Measurements from ENCODE around the gene GORAB. TPM values are rescaled to one million over a fixed set of nuclear protein-coding genes. Genes with fewer than 3 reads are reported as not detected.

Gene GORAB
- total RNA-seq, 2 donors from 2014 or later: 13.8 to 14.9 TPM

DNA sequence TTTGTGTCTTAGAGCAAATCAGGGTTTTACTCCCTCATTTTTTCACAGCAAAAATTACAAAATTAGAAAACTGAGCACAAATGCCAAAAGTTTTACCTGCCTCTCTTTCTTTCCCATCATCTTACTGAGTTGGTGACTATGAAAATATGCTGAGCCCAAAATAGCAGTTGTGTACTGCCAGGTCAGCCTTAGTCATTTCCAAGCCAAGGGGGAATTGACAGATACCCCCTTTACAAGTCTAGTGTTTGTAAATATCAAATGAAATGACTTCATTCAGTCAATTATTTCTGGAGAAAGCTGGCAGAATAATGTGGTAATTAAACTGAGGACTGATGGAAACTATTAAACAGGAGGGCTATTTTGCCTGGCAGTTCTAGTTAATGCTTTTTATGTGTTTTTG is 11.4 kb upstream of the GORAB start:
- no peak overlapping the region for H3K27ac Mint-ChIP-seq
- H3K4me1 Mint-ChIP-seq (ENCODE audit: low read depth): no peaks in the 10 kb centered on the region
- DNase-seq (no peak), ATAC-seq (replicated peaks in 1 of 2) (no peak)
- H3K4me3 Mint-ChIP-seq: no peak overlapping the region
- no peaks in the 10 kb centered on the region for H3K9me3 Mint-ChIP-seq
- no peaks in the 10 kb centered on the region for H3K36me3 Mint-ChIP-seq (ENCODE audit: insufficient read depth in 2 of 2)
- peaks cover 28% of the 10 kb centered on the region for H3K27me3 Mint-ChIP-seq (ENCODE audit: low read depth)

DNA sequence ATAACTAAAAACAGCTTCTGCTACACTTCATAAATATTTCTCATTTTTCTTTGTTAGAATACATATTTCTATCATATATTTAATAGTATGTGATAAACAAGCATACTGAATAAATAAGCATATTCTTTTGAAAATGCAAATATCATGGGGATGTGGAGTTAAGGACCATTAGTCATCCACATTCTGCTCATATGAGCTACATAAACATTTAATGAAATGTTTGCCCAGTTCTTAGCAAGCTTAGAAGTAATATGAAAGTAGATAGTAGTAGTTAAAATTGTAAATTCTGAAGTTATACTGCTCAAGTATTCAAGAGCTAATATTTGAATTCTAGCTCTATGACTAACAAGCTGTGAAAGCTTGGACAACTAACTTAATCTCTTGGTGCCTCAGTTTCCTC is 10.1 kb upstream of the GORAB start:
- Mint-ChIP-seq H3K9me3 (no peaks in the 10 kb centered on the region), H3K4me3 (no peak overlapping the region), H3K27me3 (ENCODE audit: low read depth) (peaks cover 28% of the 10 kb centered on the region)

DNA sequence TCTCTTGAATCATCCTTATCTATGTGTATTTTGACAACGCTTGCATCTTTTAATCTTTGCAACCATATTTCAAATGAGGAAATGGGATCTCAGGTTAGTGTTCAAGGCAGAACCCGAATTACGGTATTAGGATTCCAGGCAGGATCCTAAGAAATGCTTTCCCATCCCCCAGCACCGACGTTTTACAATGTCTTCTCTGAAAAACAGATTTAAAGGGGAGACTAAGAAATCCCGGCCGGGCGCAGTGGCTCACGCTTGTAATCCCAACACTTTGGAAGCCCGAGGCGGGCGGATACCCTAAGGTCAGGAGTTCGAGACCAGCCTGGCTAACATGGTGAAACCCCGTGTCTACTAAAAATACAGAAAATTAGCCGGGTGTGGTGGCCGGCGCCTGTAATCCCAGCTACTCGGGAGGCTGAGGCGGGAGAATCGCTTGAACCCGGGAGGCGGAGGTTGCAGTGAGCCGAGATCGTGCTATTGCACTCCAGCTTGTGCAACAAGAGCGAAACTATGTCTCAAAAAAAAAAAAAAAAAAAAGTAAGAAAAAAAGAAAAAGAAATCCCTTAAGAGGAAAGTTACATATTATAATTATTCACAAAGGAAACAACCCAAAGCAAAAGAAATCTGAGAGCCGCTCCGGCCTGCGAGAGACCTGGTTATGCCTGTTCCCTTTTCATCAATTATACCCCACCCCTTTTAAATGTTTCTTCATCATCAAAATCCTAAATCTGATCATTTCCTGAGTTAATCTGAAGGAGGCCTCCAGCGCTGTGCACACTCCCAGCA is 801 bp upstream of the GORAB start:
- peak in 1 of 2 donors; percentile 3 for DNase-seq
- H3K4me3 Mint-ChIP-seq: no peak overlapping the region
- no peaks in the 10 kb centered on the region for H3K27me3 Mint-ChIP-seq (ENCODE audit: low read depth)
- H3K27ac Mint-ChIP-seq: no peak overlapping the region
- H3K9me3 Mint-ChIP-seq: no peaks in the 10 kb centered on the region
- peaks cover 13% of the 10 kb centered on the region for H3K4me1 Mint-ChIP-seq (ENCODE audit: low read depth)
- H3K36me3 Mint-ChIP-seq (ENCODE audit: insufficient read depth in 2 of 2): peaks cover 2 to 4% of the 10 kb centered on the region in 2 donors
- no peak for ATAC-seq (replicated peaks in 1 of 2)

More for the DNA sequence above, 10.1 kb upstream of the GORAB start:
- H3K4me1 Mint-ChIP-seq (ENCODE audit: low read depth): no peaks in the 10 kb centered on the region
- no peaks in the 10 kb centered on the region for H3K36me3 Mint-ChIP-seq (ENCODE audit: insufficient read depth in 2 of 2)
- DNase-seq: no peak
- no peak overlapping the region for H3K27ac Mint-ChIP-seq
- no peak for ATAC-seq (replicated peaks in 1 of 2)

DNA sequence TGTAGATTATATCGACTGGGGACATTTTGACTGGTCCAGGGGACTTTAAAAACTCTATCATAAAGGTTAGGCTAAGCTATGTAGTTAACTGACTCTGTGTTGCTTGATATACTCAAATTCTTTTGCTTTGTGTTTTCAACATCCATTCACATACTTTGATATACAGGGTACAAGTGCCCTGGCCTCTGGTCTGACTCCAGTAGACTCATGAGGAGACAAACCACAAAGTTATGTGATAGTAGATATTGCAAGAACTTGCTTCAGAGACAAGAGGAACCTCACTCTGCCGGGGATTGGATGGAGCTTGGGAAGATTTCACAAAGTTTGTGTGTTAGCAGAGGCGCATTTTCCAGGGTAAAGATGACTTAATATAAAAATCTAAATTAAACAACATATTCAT is 1.3 kb downstream of the GORAB start:
- DNase-seq (no peak), ATAC-seq (replicated peaks in 1 of 2) (no peak)
- H3K9me3 Mint-ChIP-seq: no peaks in the 10 kb centered on the region
- peaks cover 4% of the 10 kb centered on the region in 2 donors for H3K36me3 Mint-ChIP-seq (ENCODE audit: insufficient read depth in 2 of 2)
- peaks cover 18% of the 10 kb centered on the region for H3K4me1 Mint-ChIP-seq (ENCODE audit: low read depth)
- no peak overlapping the region for H3K4me3 Mint-ChIP-seq
- no peak overlapping the region for H3K27ac Mint-ChIP-seq
- H3K27me3 Mint-ChIP-seq (ENCODE audit: low read depth): no peaks in the 10 kb centered on the region

DNA sequence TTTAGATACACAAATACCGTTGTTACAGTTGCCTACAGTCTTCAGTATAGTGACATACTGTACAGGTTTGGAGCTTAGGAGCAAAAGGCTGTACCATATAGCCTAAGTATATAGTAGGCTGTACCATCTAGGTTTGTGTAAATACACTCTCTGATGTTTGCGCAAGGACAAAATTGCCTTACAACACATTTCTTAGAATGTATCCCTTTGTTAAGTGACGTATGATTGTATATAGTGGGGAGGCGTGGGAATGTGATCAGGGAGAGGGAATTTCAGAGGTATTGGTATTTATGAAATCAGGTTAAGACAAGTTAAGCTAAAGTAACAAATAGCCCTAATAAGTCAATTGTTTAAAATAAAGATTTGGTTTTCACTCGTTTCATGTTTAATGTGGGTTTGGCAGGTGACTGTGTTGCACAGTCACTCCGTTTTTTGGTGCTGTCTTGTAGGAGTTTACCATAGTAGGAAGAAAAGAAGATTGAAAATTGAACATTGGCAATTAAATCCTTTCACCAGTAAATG is 2.7 kb downstream of the GORAB start:
- peaks cover 18% of the 10 kb centered on the region for H3K4me1 Mint-ChIP-seq (ENCODE audit: low read depth)
- peaks cover 4 to 7% of the 10 kb centered on the region in 2 donors for H3K36me3 Mint-ChIP-seq (ENCODE audit: insufficient read depth in 2 of 2)

DNA sequence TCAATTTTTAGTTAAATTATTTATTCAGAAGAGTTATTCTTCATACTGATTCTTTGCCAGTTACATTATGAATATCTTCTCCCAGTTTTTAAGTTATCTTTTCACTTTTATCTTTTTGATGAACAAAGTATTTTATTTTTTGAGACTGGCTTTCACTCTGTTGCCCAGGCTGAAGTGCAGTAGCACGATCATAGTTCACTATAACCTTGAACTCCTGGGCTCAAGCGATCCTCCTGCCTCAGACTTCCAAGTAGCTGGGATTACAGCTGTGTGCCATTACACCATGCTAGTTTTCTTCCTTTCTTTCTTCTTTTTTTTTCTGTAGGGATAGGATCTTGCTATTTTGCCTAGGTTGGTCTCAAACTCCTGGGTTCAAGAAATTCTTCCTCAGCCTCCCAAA is 3.5 kb downstream of the GORAB start:
- H3K27me3 Mint-ChIP-seq (ENCODE audit: low read depth): no peaks in the 10 kb centered on the region
- H3K36me3 Mint-ChIP-seq (ENCODE audit: insufficient read depth in 2 of 2): peaks cover 5 to 13% of the 10 kb centered on the region in 2 donors
- peaks cover 18% of the 10 kb centered on the region for H3K4me1 Mint-ChIP-seq (ENCODE audit: low read depth)
- ATAC-seq (replicated peaks in 1 of 2) (no peak), DNase-seq (no peak)
- H3K4me3 Mint-ChIP-seq: no peak overlapping the region
- no peaks in the 10 kb centered on the region for H3K9me3 Mint-ChIP-seq
- no peak overlapping the region for H3K27ac Mint-ChIP-seq

More for the DNA sequence above, 2.7 kb downstream of the GORAB start:
- no peak for DNase-seq
- Mint-ChIP-seq H3K4me3 (peak overlapping the region in 1 of 2 donors; percentile 1), H3K9me3 (no peaks in the 10 kb centered on the region), H3K27me3 (ENCODE audit: low read depth) (no peaks in the 10 kb centered on the region), H3K27ac (peak overlapping the region; percentile 42)
- ATAC-seq (replicated peaks in 1 of 2): no peak

DNA sequence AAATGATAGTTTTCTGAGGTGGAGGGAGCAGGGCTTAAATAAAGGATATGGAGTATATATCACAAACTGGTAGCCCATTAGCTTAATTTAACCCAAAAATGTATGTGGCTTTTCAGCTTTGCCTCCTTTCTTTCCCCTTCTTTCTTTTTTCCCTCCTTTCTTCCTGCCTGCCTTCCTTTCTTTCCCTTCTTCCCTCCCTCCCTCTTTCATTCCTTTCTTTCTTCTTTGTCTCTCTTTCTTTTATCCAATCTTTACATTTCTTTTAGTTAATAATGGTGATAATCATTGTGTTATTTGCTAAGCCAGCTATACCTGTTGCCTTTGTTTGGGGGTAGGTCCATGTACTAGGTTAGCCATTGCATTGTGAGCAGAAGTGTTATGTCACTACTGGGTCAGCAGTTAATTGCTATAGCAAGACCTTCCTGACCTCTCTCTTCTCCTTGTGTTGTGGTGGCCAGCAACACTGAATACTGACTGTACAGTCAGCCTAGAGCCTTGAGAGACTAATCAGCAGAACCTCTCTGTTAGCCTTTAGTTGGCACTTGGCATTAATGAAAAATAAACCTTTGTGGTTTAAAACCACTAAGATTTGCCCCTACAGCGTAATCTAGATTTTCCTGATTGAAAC is 5.1 kb downstream of the GORAB start:
- H3K4me3 Mint-ChIP-seq: no peak overlapping the region
- H3K36me3 Mint-ChIP-seq (ENCODE audit: insufficient read depth in 2 of 2): peaks cover 8 to 22% of the 10 kb centered on the region in 2 donors
- peaks cover 11% of the 10 kb centered on the region for H3K4me1 Mint-ChIP-seq (ENCODE audit: low read depth)
- no peaks in the 10 kb centered on the region for H3K27me3 Mint-ChIP-seq (ENCODE audit: low read depth)
- H3K9me3 Mint-ChIP-seq: no peaks in the 10 kb centered on the region
- DNase-seq: no peak
- no peak for ATAC-seq (replicated peaks in 1 of 2)
- peak overlapping the region; percentile 79 for H3K27ac Mint-ChIP-seq

DNA sequence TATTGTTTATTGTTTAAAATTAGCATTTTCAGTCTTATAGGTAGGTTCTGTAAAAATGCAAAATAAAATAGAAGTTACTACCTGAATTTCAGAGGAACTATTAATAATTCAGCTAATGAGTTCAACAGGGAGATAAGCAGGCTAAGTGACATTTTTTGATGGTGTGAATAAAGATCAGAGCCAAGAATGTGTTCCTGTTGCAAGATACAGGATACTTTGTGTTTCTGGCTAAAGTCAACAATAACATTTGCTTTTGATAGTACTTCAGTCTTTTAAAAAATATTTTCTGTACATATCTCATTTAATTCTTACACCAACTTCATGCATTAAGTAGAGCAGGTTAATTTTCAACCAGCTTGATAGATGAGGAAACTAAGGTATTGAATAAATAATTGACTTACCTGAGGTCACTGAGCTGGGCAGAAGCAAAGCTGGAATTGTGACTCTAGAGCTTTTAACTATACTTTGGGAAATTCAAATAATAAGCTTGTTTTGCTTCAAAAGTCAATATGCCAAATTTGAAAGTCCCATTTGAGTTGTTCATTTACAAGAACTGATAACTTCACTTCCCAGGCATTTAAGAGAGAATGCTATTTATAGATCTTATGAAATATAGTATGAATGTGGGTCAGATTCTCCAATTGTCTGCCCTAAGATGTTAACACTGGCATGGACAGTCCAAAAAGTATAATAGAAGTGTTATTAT is 6.0 kb downstream of the GORAB start:
- Mint-ChIP-seq H3K36me3 (ENCODE audit: insufficient read depth in 2 of 2) (peaks cover 8 to 22% of the 10 kb centered on the region in 2 donors), H3K9me3 (no peaks in the 10 kb centered on the region), H3K4me1 (ENCODE audit: low read depth) (peaks cover 11% of the 10 kb centered on the region), H3K27me3 (ENCODE audit: low read depth) (no peaks in the 10 kb centered on the region), H3K27ac (peak overlapping the region; percentile 82), H3K4me3 (no peak overlapping the region)
- ATAC-seq (replicated peaks in 1 of 2): no peak
- DNase-seq: no peak

DNA sequence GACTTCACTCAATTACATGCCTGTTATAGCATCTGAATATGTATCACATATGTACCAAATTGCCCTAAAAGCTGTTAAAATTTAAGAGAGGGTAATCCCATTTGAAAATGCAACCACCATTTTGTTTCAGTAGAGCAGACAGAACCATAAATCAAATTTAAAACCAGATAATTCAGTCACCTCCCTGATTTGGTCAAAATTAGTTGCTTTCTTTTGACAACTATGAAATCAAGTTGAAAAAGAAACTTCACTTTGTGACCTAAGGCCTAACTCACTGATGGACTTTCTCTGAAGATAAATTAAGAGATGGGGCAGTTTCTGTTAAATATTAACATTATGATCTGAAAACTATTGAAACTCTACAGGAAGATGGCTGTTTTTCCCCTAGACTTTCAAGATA is 6.7 kb downstream of the GORAB start:
- Mint-ChIP-seq H3K27me3 (ENCODE audit: low read depth) (no peaks in the 10 kb centered on the region), H3K4me1 (ENCODE audit: low read depth) (peaks cover 11% of the 10 kb centered on the region), H3K4me3 (no peak overlapping the region), H3K9me3 (no peaks in the 10 kb centered on the region), H3K36me3 (ENCODE audit: insufficient read depth in 2 of 2) (peaks cover 11 to 24% of the 10 kb centered on the region in 2 donors), H3K27ac (no peak overlapping the region)
- no peak for DNase-seq
- no peak for ATAC-seq (replicated peaks in 1 of 2)

DNA sequence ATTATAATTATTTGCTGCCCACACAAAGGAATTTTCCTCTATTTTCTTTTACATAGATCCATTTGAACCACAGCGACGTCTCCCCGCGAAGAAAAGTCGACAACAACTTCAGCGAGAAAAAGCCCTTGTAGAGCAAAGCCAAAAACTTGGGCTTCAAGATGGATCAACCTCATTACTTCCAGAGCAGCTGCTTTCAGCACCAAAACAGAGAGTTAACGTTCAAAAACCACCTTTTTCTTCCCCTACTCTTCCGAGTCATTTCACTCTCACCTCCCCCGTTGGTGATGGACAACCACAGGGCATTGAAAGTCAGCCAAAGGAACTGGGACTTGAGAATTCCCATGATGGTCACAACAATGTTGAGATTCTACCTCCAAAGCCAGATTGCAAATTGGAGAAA is 7.2 kb downstream of the GORAB start:
- Mint-ChIP-seq H3K9me3 (no peaks in the 10 kb centered on the region), H3K36me3 (ENCODE audit: insufficient read depth in 2 of 2) (peaks cover 11 to 26% of the 10 kb centered on the region in 2 donors), H3K4me1 (ENCODE audit: low read depth) (peaks cover 11% of the 10 kb centered on the region), H3K27me3 (ENCODE audit: low read depth) (no peaks in the 10 kb centered on the region), H3K4me3 (no peak overlapping the region), H3K27ac (no peak overlapping the region)
- DNase-seq (no peak), ATAC-seq (replicated peaks in 1 of 2) (no peak)

DNA sequence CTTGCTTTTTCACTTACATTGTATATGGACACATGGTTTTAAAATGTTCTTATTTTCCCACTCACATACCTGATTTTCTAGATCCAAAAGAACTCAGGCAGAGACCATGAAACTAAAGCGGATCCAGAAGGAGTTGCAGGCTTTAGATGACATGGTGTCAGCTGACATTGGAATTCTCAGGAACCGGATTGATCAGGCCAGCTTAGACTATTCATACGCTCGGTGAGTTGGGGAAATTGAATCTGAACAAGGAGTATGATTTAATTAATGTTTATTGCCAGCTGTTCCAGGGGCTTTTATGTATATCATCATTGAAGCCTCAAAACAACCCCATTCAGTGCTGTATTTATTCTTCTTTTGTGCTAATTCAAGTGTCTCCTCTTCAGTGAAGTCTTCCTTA is 12.7 kb downstream of the GORAB start:
- Mint-ChIP-seq H3K27ac (no peak overlapping the region), H3K36me3 (ENCODE audit: insufficient read depth in 2 of 2) (peaks cover 12 to 37% of the 10 kb centered on the region in 2 donors), H3K27me3 (ENCODE audit: low read depth) (no peaks in the 10 kb centered on the region), H3K9me3 (peaks cover 0 to 2% of the 10 kb centered on the region in 2 donors), H3K4me1 (ENCODE audit: low read depth) (no peaks in the 10 kb centered on the region), H3K4me3 (no peak overlapping the region)
- no peak for ATAC-seq (replicated peaks in 1 of 2)
- no peak for DNase-seq

DNA sequence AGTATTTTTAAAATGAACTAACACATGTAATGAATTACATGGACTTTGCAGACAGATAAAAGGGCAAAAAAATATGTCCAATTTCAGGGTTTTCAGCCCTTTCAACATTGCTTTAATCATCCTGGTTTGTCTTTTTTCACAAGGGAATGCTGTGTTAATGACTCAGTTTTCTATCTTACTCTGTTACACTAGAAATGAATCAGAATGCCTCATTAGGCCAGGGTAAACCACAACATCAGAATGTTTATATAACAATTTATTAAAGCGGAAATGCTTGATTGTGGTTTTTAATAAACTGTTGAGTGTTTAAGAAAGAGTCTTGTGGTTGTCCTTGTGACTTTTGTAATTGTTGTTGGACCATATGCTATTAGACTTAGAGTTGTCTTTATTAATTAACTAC is 13.5 kb downstream of the GORAB start:
- H3K4me1 Mint-ChIP-seq (ENCODE audit: low read depth): no peaks in the 10 kb centered on the region
- DNase-seq (no peak), ATAC-seq (replicated peaks in 1 of 2) (no peak)
- no peaks in the 10 kb centered on the region for H3K27me3 Mint-ChIP-seq (ENCODE audit: low read depth)
- no peak overlapping the region for H3K27ac Mint-ChIP-seq
- H3K9me3 Mint-ChIP-seq: peaks cover 0 to 2% of the 10 kb centered on the region in 2 donors
- H3K4me3 Mint-ChIP-seq: no peak overlapping the region
- H3K36me3 Mint-ChIP-seq (ENCODE audit: insufficient read depth in 2 of 2): peaks cover 10 to 36% of the 10 kb centered on the region in 2 donors

DNA sequence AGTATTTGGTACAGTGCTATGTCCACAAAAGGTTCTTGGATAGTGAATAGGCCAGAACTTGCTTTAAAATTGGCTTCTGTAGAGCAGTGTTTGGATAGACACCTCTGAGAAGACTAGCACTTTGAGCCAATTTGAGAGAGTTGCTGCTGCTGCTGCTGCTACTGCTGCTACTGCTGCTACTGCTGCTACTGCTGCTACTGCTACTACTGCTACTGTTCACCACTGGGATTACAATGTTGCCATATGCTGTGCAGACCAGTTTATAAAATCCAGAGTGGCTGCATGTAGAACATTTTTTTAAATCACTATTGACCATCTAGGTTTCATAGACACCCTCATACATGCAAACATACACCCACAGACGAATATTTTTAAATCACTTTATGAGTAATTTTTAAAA is 15.3 kb downstream of the GORAB start:
- no peak for ATAC-seq (replicated peaks in 1 of 2)
- no peak overlapping the region for H3K27ac Mint-ChIP-seq
- H3K4me3 Mint-ChIP-seq: no peak overlapping the region
- H3K27me3 Mint-ChIP-seq (ENCODE audit: low read depth): no peaks in the 10 kb centered on the region
- H3K36me3 Mint-ChIP-seq (ENCODE audit: insufficient read depth in 2 of 2): peaks cover 9 to 32% of the 10 kb centered on the region in 2 donors
- peaks cover 0 to 2% of the 10 kb centered on the region in 2 donors for H3K9me3 Mint-ChIP-seq
- H3K4me1 Mint-ChIP-seq (ENCODE audit: low read depth): no peaks in the 10 kb centered on the region
- DNase-seq: no peak
